ENCODE data around the gene TTC7B.

TTC7B gene

DNA sequence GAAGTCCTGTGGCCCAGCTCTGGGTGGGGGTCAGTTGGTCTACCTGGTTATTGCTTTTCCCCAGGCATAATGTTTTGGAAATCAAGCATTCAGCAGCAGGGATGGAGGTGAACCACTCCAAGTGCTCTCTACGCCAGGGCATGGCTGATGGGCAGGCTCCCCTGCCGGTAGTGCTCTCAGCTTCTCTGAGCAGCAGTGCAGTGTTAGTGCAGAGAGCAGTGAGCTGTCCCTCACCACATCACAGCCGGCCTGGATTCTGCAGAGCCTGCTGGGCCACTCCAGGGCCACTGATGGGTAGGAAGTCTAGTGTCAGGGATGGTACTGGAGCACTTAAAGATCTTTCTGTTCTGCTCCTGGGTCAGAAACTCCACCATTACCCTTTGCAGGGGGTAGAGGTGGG lies 268.3 kb downstream of the TTC7B start:
- TF ChIP-seq, protein P1, sequence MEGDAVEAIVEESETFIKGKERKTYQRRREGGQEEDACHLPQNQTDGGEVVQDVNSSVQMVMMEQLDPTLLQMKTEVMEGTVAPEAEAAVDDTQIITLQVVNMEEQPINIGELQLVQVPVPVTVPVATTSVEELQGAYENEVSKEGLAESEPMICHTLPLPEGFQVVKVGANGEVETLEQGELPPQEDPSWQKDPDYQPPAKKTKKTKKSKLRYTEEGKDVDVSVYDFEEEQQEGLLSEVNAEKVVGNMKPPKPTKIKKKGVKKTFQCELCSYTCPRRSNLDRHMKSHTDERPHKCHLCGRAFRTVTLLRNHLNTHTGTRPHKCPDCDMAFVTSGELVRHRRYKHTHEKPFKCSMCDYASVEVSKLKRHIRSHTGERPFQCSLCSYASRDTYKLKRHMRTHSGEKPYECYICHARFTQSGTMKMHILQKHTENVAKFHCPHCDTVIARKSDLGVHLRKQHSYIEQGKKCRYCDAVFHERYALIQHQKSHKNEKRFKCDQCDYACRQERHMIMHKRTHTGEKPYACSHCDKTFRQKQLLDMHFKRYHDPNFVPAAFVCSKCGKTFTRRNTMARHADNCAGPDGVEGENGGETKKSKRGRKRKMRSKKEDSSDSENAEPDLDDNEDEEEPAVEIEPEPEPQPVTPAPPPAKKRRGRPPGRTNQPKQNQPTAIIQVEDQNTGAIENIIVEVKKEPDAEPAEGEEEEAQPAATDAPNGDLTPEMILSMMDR (IDR thresholded peaks at IDR 0.05; ENCODE audit: low read depth, low read length), result no peak
- no peak overlapping the region for H3K4me3 ChIP-seq (ENCODE audit: low read depth, low read length)

DNA sequence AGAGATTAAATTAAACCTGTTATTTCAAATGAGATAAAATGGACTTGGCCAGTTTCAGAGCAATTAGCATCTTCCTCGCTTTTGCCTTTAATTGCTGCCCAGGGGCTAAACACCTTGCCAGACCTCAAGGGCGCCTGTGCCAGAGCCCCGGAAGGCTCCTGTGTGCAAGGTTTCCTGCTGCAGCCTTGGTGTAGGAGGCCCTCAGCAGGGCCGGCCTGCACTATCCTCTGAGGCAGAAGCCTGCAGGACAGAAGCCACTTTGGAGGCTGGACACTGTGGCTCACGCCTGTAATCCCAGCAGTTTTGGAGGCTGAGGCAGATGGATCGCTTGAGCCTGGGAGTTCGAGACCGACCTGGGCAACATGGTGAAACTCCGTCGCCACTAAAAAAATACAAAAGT lies 269.0 kb downstream of the TTC7B start:
- no peak overlapping the region for H3K4me3 ChIP-seq (ENCODE audit: low read depth, low read length)
- TF ChIP-seq, protein P1 (IDR thresholded peaks at IDR 0.05; ENCODE audit: low read depth, low read length), result no peak

DNA sequence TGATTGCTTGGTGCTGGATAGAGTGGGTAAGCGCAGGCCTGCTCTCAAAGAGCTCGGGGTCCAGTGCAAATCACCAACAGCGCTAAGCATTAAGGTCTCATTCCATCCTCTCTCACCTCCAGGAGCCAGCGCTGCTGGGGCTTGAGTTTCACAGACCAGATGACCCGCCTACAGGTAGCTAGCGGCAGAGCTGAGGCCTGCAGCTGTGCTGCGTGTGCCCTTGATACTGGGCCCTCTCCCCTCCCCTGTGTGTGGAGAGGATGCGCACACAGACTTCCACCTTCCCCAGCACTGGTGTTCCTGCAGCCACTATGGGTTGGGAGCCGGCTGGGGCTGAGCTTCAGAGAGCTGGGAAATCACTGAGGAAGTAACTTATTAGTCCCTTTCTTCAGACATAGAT lies 269.5 kb downstream of the TTC7B start:
- H3K4me3 ChIP-seq (ENCODE audit: low read depth, low read length), result no peak overlapping the region
- TF ChIP-seq, protein P1 (IDR thresholded peaks at IDR 0.05; ENCODE audit: low read depth, low read length), result no peak

DNA sequence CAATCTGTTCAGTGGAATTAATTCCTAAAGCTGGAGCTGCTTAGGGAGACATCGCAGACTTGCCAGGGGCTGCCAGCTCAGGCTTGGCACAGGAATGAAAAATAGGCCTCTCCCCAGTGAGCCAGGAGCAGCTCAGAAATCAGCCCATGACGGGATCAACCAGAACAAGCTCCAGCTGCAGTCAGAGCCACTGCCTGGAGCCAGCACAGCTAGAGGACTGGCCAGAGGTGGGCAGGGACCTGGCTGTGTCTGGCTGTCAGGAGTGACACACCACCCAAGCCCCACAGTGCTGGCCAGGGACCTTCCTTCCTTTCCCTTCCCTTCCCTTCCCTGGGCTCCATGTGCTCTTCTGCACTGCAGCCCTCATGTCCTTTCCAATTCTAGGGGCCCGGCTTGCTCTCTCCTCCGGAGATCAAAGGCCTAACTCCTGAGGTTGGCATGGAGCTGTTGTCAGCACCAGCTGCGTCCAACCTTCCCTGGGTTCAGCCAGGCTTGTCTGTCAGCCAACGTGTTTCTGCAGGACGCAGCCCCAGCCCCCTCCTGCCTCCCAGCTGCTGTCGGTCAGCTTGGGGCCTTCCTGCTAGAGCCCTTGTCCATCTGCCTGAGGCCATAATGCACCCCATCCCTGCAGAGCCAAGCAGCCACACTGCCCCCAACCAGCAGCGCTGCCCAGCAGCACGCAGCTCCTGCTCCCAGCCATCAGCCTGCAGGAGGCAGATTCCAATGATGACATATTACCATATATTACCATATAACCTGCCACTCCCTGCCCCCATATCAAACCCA lies 270.1 kb downstream of the TTC7B start:
- no peak overlapping the region for H3K4me3 ChIP-seq (ENCODE audit: low read depth, low read length)
- TF ChIP-seq, protein P1 (IDR thresholded peaks at IDR 0.05; ENCODE audit: low read depth, low read length), result no peak

DNA sequence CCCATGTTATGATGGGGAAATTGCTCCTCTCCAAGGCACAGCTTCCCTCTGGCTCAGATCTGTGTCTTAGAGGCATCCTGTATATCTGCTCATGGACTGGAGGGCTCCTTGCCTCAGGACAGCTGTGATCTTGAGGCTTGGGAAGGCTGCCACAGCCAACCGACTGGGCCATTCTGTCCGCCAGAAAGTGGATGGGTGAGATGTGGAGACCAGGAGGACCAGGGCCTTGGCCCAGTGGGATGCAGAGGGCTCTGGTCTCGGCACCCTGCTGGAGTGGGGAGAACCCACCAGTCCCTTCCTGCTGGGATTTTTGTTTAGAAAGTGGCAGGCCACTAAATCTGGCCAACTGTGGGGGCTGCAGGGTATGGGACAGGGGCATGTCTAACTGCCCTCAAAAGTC lies 270.8 kb downstream of the TTC7B start:
- TF ChIP-seq, protein P1 (IDR thresholded peaks at IDR 0.05; ENCODE audit: low read depth, low read length), result no peak
- H3K4me3 ChIP-seq (ENCODE audit: low read depth, low read length), result no peak overlapping the region

DNA sequence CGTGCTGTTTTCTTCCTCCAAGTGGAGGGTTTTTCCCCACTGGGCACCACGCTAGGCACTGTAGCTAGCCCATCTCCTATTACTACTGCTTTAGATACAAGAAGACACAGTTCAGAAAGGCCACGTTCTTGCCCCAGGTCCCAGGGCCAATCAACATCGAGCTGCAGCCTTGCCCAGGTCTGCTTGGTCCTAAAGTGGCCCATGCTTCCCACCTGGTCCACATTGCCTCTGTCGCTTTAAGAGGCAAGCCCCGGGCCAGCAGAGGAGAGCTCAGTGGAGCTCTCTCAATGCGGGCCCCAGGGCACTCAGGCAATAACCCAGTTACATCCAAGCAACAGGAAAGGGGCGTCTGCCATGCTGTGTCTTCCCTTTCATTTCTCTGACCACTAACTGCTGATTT lies 271.3 kb downstream of the TTC7B start:
- TF ChIP-seq, protein P1 (IDR thresholded peaks at IDR 0.05; ENCODE audit: low read depth, low read length), result no peak
- no peak overlapping the region for H3K4me3 ChIP-seq (ENCODE audit: low read depth, low read length)

DNA sequence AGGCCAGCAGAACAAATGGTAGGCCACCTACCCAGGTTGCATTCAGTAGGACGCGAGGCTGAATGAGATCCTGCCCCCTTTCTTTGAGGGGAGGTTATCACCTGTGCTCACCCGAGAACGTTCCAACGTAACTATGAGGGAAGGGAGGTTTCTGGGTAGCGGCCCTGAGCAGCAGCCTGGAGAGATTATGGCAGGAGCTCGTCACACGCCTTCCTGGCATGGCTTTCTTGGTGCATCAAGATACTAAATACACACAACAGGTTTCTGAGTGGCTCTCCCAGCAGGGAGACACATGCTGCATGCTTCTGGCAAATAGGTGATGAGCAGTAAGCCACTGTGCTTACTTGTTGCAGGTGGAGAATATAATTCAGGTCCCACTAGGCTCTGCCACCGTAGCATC lies 271.7 kb downstream of the TTC7B start:
- no peak overlapping the region for H3K4me3 ChIP-seq (ENCODE audit: low read depth, low read length)
- TF ChIP-seq, protein P1 (IDR thresholded peaks at IDR 0.05; ENCODE audit: low read depth, low read length), result no peak

All from WI38 (cell line).